Measurements from ENCODE around the gene CACNA2D2. TPM values are rescaled to one million over a fixed set of nuclear protein-coding genes. Genes with fewer than 3 reads are reported as not detected.

The CACNA2D2 gene
- total RNA-seq, 1 donor from 2014 or later, result 19.4 TPM

GRCh38 chr3:50467919-50468318 lies 35.5 kb downstream of the CACNA2D2 start:
- no peaks in the 10 kb centered on the region for H3K4me1 Mint-ChIP-seq (ENCODE audit: unreplicated experiment)
- TF ChIP-seq CTCF (conservative IDR thresholded peaks at IDR 0.05), result no peak
- no peaks in the 10 kb centered on the region for H3K36me3 Mint-ChIP-seq
- no peaks in the 10 kb centered on the region for H3K9me3 Mint-ChIP-seq
- no peak overlapping the region for H3K27ac Mint-ChIP-seq
- no peak for DNase-seq (ENCODE audit: extremely low spot score, unreplicated experiment)
- H3K4me3 Mint-ChIP-seq, result no peak overlapping the region
- H3K27me3 Mint-ChIP-seq, result peaks cover 7% of the 10 kb centered on the region

- no peak for DNase-seq (ENCODE audit: extremely low spot score, unreplicated experiment)
- H3K4me3 Mint-ChIP-seq, result no peak overlapping the region
- H3K27me3 Mint-ChIP-seq, result peaks cover 10% of the 10 kb centered on the region
- TF ChIP-seq CTCF (conservative IDR thresholded peaks at IDR 0.05), result no peak
- peaks cover 4% of the 10 kb centered on the region for H3K4me1 Mint-ChIP-seq (ENCODE audit: unreplicated experiment)
- H3K9me3 Mint-ChIP-seq, result no peaks in the 10 kb centered on the region
- no peak overlapping the region for H3K27ac Mint-ChIP-seq
- no peaks in the 10 kb centered on the region for H3K36me3 Mint-ChIP-seq
Observed at GRCh38 chr3:50466177-50466576, 37.3 kb downstream of the CACNA2D2 start.

DNA sequence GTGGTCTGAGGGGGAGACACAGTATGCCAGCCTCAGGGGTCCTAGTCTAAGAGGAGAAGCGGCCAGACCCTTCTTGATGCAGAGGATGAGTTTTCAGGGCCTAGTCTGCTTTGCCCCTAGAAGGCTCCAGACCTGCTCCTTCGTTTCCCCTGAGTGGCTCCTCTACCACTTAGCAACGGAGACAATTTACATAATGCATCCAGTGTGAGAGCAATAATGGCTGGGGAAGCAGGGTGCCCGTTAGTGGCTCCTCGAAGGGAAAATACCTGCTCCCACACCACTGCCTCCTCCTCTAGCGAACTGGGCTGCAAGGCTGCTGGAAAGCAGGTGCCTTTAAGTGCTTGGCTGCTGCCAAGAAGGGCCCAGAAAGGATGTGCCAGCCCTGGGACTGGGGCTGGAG lies 38.9 kb downstream of the CACNA2D2 start:
- DNase-seq (ENCODE audit: extremely low spot score, unreplicated experiment), result no peak
- H3K36me3 Mint-ChIP-seq, result no peaks in the 10 kb centered on the region
- no peak overlapping the region for H3K27ac Mint-ChIP-seq
- H3K4me3 Mint-ChIP-seq, result no peak overlapping the region
- peaks cover 10% of the 10 kb centered on the region for H3K27me3 Mint-ChIP-seq
- TF ChIP-seq CTCF (conservative IDR thresholded peaks at IDR 0.05), result no peak
- no peaks in the 10 kb centered on the region for H3K9me3 Mint-ChIP-seq
- H3K4me1 Mint-ChIP-seq (ENCODE audit: unreplicated experiment), result peaks cover 4% of the 10 kb centered on the region

DNA sequence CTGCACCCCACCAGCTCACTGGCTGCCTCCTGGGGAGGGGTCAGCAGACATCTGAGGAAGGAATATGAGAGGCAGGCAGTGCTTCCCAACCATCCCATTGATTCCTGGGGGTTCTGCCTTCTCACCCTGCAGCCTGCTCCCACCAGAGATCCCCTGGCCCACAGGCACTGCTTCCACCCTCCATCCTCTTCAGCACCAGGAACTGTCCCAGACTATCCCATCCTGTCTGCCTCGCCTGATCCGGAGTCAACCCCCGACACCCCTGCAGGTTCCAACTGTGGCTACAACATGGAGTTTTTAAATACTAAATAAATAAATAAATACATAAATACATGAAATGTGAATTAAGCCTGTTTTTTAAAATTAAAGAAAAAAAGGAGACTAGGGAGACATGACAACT lies 43.6 kb downstream of the CACNA2D2 start:
- no peak for TF ChIP-seq CTCF (conservative IDR thresholded peaks at IDR 0.05)
- no peak for DNase-seq (ENCODE audit: extremely low spot score, unreplicated experiment)
- Mint-ChIP-seq H3K36me3 (no peaks in the 10 kb centered on the region), H3K4me3 (no peak overlapping the region), H3K4me1 (ENCODE audit: unreplicated experiment) (peaks cover 13% of the 10 kb centered on the region), H3K27me3 (peaks cover 3% of the 10 kb centered on the region), H3K27ac (no peak overlapping the region), H3K9me3 (no peaks in the 10 kb centered on the region)

DNA sequence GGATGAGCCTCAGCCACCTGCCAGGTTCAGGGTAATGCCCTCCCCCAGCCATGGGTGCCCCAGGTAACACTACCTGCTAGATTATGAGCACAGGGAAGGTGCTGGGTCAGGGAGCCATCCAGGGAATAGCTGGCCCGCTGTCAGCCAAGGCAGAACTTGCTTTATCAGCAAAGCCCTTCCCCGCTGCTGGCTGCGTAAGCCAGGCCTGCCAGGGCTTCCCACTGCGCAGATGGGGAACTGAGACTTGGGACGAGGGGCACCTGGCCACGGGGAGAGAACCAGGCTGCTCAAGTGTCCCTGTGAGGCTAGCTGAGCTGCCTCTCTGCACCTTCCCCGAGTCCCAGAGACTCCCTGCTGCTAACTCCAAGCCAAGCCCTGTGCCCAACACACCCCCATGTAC lies 45.4 kb downstream of the CACNA2D2 start:
- TF ChIP-seq CTCF (conservative IDR thresholded peaks at IDR 0.05), result no peak
- peaks cover 20% of the 10 kb centered on the region for H3K4me1 Mint-ChIP-seq (ENCODE audit: unreplicated experiment)
- H3K4me3 Mint-ChIP-seq, result no peak overlapping the region
- peaks cover 3% of the 10 kb centered on the region for H3K27me3 Mint-ChIP-seq
- no peak overlapping the region for H3K27ac Mint-ChIP-seq
- no peaks in the 10 kb centered on the region for H3K36me3 Mint-ChIP-seq
- H3K9me3 Mint-ChIP-seq, result no peaks in the 10 kb centered on the region
- no peak for DNase-seq (ENCODE audit: extremely low spot score, unreplicated experiment)
